NCI-H82 (cell line): ENCODE measurements around the gene SYTL4.

ENCODE experiments used
- DNase-seq: peaks from one replicate; lab custom pipeline; 2025; lab: John Stamatoyannopoulos, UW

Gene SYTL4

GRCh38 chrX:100687546-100687945 is 44.4 kb downstream of the SYTL4 start:
- DNase-seq = no peak

GRCh38 chrX:100687128-100687527 is 44.8 kb downstream of the SYTL4 start:
- no peak for DNase-seq

GRCh38 chrX:100685997-100686305 is 46.0 kb downstream of the SYTL4 start:
- no peak for DNase-seq

GRCh38 chrX:100685284-100685996 is 46.5 kb downstream of the SYTL4 start:
- DNase-seq = peak; percentile 86

- no peak for DNase-seq
Measured at GRCh38 chrX:100682939-100683338, 49.0 kb downstream of the SYTL4 start.

- DNase-seq = no peak
Measured at GRCh38 chrX:100681599-100681998, 50.3 kb downstream of the SYTL4 start.

- DNase-seq = no peak
Measured at GRCh38 chrX:100680756-100681155, 51.2 kb downstream of the SYTL4 start.

GRCh38 chrX:100677611-100678181 is 54.2 kb downstream of the SYTL4 start:
- no peak for DNase-seq

- no peak for DNase-seq
Measured at GRCh38 chrX:100674705-100675104, 57.2 kb downstream of the SYTL4 start.

- no peak for DNase-seq
Measured at GRCh38 chrX:100673397-100673953, 58.4 kb downstream of the SYTL4 start.

GRCh38 chrX:100672966-100673365 is 59.0 kb downstream of the SYTL4 start:
- no peak for DNase-seq

- DNase-seq = no peak
Measured at GRCh38 chrX:100663642-100664041, 68.3 kb downstream of the SYTL4 start.

- no peak for DNase-seq
Measured at GRCh38 chrX:100662796-100663195, 69.1 kb downstream of the SYTL4 start.

- DNase-seq = no peak
Measured at GRCh38 chrX:100662170-100662569, 69.8 kb downstream of the SYTL4 start.

GRCh38 chrX:100659431-100660137 is 72.3 kb downstream of the SYTL4 start:
- peak; percentile 39 for DNase-seq

GRCh38 chrX:100658941-100659381 is 73.0 kb downstream of the SYTL4 start:
- no peak for DNase-seq

GRCh38 chrX:100654261-100654660 is 77.7 kb downstream of the SYTL4 start:
- peak; percentile 74 for DNase-seq

GRCh38 chrX:100652266-100652665 is 79.7 kb downstream of the SYTL4 start:
- DNase-seq = no peak

- DNase-seq = peak; percentile 5
Measured at GRCh38 chrX:100650841-100651240, 81.1 kb downstream of the SYTL4 start.

GRCh38 chrX:100649550-100650356 is 82.2 kb downstream of the SYTL4 start:
- peak; percentile 83 for DNase-seq

- peak; percentile 52 for DNase-seq
Measured at GRCh38 chrX:100648458-100649417, 83.2 kb downstream of the SYTL4 start.
